GM21360 (cell line): ENCODE results near the gene ACSF3.
"Not testable (repeated sequence)": the region's sequence is repeated elsewhere in the genome, so short reads cannot be mapped to it uniquely, and the experiment has no call there.

ENCODE experiments used
- ATAC-seq: cut with Tn5 transposase; IDR thresholded peaks from one replicate; pipeline ENCODE4 v1.9.1; 2021; ENCODE audit warnings: mild to moderate bottlenecking, moderate library complexity; ENCODE audit not compliant: unreplicated experiment

Gene ACSF3

DNA sequence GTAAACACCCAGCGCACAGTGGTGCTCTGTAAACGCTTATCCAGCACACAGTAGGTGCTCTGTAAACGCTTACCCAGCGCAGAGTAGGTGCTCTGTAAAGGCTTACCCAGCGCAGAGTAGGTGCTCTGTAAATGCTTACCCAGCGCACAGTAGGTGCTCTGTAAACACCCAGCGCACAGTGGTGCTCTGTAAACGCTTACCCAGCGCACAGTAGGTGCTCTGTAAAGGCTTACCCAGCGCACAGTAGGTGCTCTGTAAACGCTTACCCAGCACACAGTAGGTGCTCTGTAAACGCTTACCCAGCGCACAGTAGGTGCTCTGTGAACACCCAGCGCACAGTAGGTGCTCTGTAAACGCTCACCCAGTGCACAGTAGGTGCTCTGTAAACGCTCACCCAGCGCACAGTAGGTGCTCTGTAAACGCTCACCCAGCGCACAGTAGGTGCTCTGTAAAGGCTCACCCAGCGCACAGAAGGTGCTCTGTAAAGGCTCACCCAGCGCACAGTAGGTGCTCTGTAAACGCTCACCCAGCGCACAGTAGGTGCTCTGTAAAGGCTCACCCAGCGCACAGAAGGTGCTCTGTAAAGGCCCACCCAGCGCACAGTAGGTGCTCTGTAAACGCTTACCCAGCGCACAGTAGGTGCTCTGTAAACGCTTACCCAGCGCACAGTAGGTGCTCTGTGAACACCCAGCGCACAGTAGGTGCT, 92.4 kb downstream of the ACSF3 start:
- ATAC-seq: not testable (repeated sequence)

- ATAC-seq: not testable (repeated sequence)
Measured at GRCh38 chr16:89186593-89187031, 93.0 kb downstream of the ACSF3 start.

DNA sequence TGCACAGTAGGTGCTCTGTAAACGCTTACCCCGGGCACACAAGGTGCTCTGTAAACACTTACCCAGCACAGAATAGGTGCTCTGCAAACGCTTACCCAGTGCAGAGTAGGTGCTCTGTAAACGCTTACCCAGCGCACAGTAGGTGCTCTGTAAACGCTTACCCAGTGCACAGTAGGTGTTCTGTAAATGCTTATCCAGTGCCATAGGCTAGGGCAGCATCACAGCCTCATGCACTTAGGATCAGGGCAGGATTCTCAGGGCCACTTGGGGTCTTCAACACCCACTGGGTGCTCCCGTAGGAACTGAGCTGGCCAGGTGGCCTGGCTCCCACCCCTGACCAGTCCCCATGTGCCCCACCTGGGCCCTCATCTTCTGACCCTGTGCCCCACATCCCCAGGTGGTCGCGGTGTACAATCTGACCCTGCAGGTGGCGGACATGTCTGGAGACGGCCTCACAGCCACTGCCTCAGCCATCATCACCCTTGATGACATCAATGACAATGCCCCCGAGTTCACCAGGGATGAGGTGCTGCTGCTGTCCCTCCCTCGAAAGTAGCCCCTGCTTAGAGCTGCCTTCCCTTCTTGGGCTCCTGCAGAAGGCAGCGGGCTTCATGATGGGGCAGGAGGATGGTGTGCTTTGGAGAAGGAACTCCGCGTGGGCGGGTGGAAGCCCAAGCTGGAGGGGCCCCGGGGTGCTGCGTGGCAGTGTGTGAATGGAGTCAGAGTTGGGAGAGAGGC, 93.5 kb downstream of the ACSF3 start:
- ATAC-seq: no peak

DNA sequence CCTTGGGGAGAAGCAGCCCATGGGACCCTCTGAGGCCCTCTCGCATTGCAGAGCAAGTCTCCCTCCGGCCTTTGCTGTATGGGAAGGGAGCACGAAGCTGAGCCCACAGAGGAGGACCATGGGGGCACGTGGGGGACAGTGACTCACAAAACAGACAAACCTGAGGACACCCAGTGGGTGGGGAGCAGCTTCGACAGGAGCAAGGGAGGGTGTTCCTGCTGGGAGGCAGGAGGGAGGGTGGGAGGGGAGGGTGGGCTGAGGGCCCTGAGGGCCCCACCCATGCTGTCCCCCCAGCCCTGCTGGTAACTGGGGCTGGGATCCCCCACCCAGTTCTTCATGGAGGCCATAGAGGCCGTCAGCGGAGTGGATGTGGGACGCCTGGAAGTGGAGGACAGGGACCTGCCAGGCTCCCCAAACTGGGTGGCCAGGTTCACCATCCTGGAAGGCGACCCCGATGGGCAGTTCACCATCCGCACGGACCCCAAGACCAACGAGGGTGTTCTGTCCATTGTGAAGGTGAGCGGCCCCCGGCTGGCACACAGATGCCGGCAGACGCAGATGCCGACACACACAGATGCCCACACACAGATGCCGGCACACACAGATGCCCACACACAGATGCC, 94.2 kb downstream of the ACSF3 start:
- ATAC-seq: no peak

- not testable (repeated sequence) for ATAC-seq
Measured at GRCh38 chr16:89188471-89189357, 95.1 kb downstream of the ACSF3 start.

DNA sequence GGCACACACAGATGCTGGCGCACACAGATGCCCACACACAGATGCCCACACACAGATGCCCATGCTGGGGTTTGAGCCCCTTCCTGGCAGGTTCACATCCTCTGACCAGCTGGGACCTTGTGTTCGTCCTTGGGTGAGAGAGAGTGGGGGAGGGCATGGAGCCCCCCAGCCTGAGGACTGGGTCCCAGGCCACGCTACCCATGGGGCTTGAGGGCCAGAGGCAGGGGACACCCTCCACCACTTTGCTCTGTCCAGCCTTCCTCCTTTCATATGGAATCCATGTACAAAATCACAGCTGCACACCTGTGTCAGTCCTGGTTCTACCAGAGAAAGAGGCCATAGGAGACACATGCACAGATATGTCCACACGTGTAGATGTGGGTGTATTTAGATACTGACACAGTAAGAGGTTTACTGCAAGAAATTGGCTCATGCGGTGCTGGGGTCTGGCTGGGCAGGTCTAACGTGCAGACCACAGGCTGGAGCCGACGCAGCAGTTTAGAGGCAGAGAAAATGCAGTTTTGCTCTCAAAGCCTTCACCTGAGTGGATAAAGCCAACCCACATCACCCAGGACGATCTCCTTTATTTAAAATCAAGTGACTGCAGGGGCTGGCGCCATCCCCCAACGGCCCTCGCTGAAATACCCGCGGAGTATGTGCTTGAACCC, 95.8 kb downstream of the ACSF3 start:
- ATAC-seq: no peak

GRCh38 chr16:89190150-89190958, 96.7 kb downstream of the ACSF3 start:
- no peak for ATAC-seq

DNA sequence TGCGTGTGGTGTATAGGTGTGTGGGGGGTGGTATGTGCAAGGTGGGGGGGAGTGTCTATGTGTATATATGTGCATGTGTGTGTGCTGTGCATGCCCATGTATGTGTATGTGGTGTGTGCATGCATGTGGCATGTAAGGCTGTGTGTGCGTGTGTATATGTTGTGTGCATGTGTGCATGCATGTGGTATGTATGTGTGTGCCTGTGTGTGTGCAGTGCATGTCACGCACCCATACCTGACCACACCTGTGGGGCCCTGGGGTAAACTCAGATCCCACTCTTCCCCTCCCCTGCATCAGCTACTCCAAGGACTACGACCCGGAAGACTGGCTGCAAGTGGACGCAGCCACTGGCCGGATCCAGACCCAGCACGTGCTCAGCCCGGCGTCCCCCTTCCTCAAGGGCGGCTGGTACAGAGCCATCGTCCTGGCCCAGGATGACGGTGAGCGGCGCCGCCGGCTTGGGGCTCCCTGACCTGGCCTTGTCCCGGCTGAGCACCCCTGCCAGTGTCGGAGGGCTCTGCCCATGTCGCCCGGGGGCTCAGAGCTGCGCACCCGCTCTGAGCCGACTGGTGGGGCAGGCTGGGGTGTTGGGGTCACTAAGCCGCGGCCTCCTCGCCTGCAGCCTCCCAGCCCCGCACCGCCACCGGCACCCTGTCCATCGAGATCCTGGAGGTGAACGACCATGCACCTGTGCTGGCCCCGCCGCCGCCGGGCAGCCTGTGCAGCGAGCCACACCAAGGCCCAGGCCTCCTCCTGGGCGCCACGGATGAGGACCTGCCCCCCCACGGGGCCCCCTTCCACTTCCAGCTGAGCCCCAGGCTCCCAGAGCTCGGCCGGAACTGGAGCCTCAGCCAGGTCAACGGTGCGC, 97.6 kb downstream of the ACSF3 start:
- ATAC-seq: no peak

DNA sequence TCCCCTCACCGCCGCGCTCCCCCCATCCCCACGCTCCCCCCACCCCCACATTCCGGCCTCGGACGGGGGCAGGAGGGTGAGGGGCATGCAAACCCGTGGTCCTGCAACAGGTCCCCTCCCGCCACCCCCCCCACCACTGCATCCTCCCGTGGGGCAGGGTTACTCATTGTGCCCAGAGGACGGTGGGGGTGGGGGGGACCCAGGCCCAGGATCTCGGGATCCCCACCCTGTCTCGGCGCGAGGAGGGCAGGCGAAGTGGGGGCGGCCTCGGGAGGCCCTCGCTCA, 98.2 kb downstream of the ACSF3 start:
- no peak for ATAC-seq

GRCh38 chr16:89192186-89192955, 98.7 kb downstream of the ACSF3 start:
- not testable (repeated sequence) for ATAC-seq

GRCh38 chr16:89192956-89193575, 99.4 kb downstream of the ACSF3 start:
- no peak for ATAC-seq

- ATAC-seq: no peak
Measured at GRCh38 chr16:89193576-89194293, 100.1 kb downstream of the ACSF3 start.

DNA sequence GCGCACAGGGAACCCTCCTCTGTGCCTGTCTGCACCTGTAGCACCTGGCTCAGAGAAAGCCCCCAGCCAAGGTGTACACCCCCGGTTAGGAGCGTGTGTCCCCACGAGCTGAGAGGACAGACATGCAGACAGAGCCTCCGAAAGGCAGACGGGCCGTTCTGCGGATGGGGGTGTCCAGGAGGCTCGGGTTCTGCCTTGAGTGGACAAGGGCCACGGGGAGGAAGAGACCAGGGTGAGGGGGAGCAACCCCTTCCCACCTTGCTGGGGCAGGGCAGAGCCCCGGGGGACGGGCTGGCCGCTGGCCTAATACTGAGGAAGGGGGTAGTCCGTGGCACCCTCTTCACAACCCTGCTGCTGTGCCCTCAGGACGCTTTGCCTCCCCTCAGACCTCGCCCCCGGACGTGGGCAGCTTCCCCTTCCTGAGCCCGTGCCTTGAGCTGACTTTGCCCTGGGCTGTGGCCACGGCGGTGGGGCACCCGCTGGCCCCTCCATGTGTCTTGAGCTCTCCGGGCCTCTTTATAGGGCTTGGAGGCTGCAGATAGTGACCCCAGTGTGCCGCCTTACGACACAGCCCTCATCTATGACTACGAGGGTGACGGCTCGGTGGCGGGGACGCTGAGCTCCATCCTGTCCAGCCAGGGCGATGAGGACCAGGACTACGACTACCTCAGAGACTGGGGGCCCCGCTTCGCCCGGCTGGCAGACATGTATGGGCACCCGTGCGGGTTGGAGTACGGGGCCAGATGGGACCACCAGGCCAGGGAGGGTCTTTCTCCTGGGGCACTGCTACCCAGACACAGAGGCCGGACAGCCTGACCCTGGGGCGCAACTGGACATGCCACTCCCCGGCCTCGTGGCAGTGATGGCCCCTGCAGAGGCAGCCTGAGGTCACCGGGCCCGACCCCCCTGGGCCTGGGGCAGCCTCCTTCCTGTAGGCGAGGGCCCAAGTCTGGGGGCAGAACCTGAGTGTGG, 101.0 kb downstream of the ACSF3 start:
- no peak for ATAC-seq

- ATAC-seq: no peak
Measured at GRCh38 chr16:89195521-89196171, 102.0 kb downstream of the ACSF3 start.

DNA sequence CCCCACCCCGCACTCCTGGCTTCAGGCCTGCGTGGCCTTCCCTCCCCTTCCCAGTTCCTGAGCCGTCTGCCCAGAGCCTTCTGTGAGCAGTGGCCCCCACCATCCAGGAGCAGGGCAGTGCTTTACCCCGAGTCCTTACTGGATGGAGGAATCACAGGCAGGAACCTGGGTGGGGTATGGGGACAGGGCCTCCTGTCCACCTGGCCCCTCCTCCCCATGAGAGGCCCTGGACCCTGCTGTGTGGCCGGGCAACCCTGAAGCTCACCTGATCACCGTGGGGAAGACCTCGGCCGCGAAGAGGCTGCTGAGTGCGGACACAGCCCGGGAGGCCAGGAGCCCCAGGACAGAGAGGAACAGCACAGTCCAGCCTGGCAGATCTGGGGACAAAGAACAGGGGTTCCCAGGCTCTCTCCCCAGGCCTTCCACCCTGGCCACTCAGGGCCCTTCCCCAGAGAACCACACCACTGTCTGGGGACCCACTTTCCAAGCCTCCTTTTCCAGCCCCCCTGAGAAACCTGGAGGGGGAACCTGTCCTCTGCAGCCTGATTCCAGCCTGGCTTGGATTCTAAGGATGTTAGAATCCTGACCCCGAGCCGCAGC, 103.5 kb downstream of the ACSF3 start:
- no peak for ATAC-seq
